Measurements from ENCODE around the gene KCMF1.

KCMF1 gene

GRCh38 chr2:85076618-85077274, 105.8 kb downstream of the KCMF1 start:
- no peak for FAIRE-seq
- no peak for DNase-seq (ENCODE audit: insufficient read length, low spot score)

- no peak for FAIRE-seq
- no peak for DNase-seq (ENCODE audit: insufficient read length, low spot score)
Measured at GRCh38 chr2:85077859-85078419, 107.0 kb downstream of the KCMF1 start.

DNA sequence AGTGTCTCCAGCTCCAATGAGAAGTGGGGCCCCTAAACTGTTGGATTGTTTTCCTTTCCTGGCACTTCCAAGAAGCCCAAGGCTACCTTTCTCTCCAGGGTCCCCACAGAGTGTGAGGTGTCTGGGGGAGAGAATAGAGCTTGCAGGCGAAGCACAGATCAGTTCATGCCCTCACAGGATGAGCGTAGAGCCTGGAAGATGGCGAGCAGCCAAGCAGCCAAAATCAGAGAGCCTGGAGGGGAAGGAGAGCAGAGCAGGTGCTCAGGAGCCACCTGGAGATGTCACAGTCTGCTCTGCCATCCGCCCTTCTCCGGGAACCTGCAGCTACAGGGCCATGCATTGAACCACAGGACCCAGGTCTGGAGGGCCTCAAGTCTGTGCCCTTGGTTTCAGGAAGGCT, 107.6 kb downstream of the KCMF1 start:
- FAIRE-seq (no peak), DNase-seq (ENCODE audit: insufficient read length, low spot score) (no peak)

DNA sequence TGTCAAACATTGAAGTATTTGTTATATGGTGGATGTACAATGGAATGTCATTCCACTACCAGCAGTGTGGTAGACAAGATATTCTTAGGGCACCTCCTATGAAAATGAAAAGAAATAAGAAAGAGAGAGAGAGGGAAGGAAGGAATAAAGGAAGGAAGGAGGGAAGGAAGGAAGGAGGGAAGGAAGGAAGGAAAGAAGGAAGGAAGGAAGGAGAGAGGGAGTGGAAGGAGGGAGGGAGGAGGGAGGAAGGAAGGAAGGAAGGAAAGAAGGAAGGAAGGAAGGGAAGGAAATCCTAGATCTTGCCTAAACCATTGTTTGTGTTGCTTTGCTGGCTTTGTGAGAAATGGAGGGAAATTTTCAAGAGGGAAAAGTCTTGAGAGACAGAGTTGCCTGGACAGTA, 112.1 kb downstream of the KCMF1 start:
- DNase-seq (ENCODE audit: insufficient read length, low spot score) (no peak), FAIRE-seq (no peak)

GRCh38 chr2:85085563-85085962, 114.6 kb downstream of the KCMF1 start:
- FAIRE-seq = no peak
- no peak for DNase-seq (ENCODE audit: insufficient read length, low spot score)

GRCh38 chr2:85087541-85087940, 116.6 kb downstream of the KCMF1 start:
- DNase-seq (ENCODE audit: insufficient read length, low spot score) (no peak), FAIRE-seq (no peak)

DNA sequence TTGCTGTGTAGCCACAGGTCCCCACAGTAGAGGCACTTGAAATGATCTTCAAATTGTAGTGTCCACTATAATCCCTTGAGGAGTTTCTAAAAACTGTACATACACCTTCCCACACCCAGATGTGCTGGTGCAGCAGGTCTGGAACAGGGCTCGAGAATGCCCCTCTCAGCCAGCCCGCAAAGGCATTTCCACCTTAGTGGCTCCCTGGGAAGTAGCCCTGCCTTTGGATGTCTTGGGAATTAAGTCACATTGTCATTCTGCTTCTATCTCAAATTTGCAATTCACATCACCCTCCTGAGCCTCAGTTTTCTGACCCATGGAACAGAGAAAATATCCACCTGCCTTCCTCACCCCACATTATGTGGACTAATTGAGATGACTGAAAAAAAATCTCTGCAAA, 118.0 kb downstream of the KCMF1 start:
- DNase-seq (ENCODE audit: insufficient read length, low spot score) (no peak), FAIRE-seq (no peak)

DNA sequence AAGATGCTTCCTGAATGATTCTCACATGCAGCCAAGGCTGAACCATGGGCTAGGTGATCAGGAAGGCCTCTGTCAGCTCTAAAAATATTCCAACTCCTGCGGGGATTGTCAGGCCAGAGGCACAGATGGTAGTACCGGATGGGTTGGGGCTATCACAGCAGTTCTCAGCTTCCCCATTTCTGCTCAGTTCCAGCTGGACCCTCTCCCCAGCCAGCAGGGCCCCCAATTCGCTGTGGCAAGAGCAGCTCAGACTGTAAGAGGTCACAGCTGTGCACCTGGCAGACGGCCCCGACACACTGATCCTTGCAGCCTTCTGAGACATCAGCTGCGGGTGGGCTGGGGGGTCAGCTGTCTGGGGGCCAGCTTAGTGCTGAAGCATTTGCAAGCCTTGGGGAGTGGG, 118.6 kb downstream of the KCMF1 start:
- FAIRE-seq = no peak
- no peak for DNase-seq (ENCODE audit: insufficient read length, low spot score)

GRCh38 chr2:85091838-85092237, 120.9 kb downstream of the KCMF1 start:
- no peak for FAIRE-seq
- DNase-seq (ENCODE audit: insufficient read length, low spot score) = no peak

- no peak for DNase-seq (ENCODE audit: insufficient read length, low spot score)
- no peak for FAIRE-seq
Measured at GRCh38 chr2:85095094-85095493, 124.1 kb downstream of the KCMF1 start.

DNA sequence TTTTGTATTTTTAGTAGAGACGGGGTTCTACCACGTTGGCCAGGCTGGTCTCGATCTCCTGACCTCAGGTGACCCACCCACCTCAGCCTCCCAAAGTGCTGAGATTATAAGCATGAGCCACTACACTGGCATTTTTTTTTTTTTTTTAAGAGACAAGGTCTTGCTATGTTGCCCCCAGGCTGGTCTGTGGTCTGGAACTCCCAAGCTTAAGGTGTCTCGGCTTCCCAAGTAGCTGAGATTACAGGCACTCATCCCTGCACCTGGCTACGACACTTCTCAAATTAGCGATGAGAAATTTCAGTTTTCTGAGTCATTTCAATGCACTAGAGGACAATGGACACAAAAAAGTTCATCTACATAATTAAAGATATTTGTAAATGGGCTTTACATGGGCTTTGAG, 125.7 kb downstream of the KCMF1 start:
- DNase-seq (ENCODE audit: insufficient read length, low spot score) (no peak), FAIRE-seq (no peak)

DNA sequence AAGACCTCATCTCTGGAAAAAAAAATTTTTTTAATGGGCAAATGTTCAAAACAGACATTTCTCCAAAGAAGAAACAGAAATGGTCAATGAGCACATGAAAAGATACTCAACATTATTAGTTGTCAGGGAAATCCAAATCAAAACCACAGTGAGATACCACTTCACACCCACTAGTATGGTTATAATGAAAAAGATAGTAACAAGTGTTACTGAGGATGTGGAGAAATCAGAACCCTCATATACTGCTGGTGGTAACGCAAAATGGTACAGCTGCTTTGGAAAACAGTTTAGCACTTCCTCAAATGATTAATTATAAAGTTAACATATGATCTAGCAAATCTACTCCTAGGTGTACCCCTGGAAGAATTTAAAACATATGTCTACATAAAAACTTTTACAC, 133.3 kb downstream of the KCMF1 start:
- no peak for DNase-seq (ENCODE audit: insufficient read length, low spot score)
- no peak for FAIRE-seq

DNA sequence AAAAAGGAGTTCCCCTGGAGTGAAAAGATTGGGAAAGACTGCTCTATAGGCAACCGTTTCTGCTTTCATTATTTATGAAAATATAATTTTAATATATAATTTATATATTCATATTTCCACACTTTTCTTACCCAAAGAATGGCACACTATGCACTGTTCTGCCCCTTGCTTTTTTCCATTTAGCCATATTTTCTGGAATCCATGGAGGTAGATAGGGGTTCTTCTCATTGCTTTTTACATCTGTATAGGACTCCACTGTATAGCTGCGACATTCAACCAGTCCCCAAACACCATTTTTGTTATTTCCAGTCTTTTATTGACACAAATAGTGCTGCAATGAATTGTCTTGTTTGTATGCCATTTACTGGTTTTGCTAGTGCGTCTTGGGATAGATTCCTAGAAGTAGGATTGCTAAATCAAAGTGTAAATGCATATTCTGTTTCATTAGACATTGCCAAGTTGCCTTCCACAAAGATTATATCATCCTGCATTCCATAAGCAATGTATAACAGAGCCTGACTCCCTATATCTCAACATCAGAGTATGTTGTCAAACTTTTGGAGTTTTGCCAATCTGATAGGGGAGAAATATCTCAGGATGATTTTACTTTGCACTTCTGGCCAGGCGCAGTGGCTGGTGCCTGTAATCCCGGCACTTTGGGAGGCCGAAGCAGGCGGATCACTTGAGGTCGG, 135.7 kb downstream of the KCMF1 start:
- DNase-seq (ENCODE audit: insufficient read length, low spot score) (no peak), FAIRE-seq (no peak)
